ENCODE measurements around the gene CDH4.

CDH4 gene

GRCh38 chr20:61900011-61900944 lies 648.2 kb downstream of the CDH4 start:
- no peak for DNase-seq (ENCODE audit: low read depth)

- DNase-seq (ENCODE audit: low read depth) = no peak
These were observed 648.9 kb downstream of the CDH4 start for GRCh38 chr20:61900945-61901293.

GRCh38 chr20:61901392-61902220 lies 649.5 kb downstream of the CDH4 start:
- no peak for DNase-seq (ENCODE audit: low read depth)

GRCh38 chr20:61902221-61902869 lies 650.3 kb downstream of the CDH4 start:
- DNase-seq (ENCODE audit: low read depth) = no peak

- no peak for DNase-seq (ENCODE audit: low read depth)
These were observed 651.7 kb downstream of the CDH4 start for GRCh38 chr20:61903575-61904340.

GRCh38 chr20:61904456-61904855 lies 652.4 kb downstream of the CDH4 start:
- DNase-seq (ENCODE audit: low read depth) = no peak

- DNase-seq (ENCODE audit: low read depth) = no peak
These were observed 653.9 kb downstream of the CDH4 start for GRCh38 chr20:61905781-61906523.

- no peak for DNase-seq (ENCODE audit: low read depth)
These were observed 655.2 kb downstream of the CDH4 start for GRCh38 chr20:61907081-61907891.

GRCh38 chr20:61908057-61909026 lies 656.3 kb downstream of the CDH4 start:
- DNase-seq (ENCODE audit: low read depth) = no peak

- DNase-seq (ENCODE audit: low read depth) = no peak
These were observed 657.0 kb downstream of the CDH4 start for GRCh38 chr20:61909028-61909427.

GRCh38 chr20:61909821-61910220 lies 657.8 kb downstream of the CDH4 start:
- DNase-seq (ENCODE audit: low read depth) = no peak

- no peak for DNase-seq (ENCODE audit: low read depth)
These were observed 659.8 kb downstream of the CDH4 start for GRCh38 chr20:61911824-61912223.

- no peak for DNase-seq (ENCODE audit: low read depth)
These were observed 660.8 kb downstream of the CDH4 start for GRCh38 chr20:61912665-61913422.

- DNase-seq (ENCODE audit: low read depth) = no peak
These were observed 661.6 kb downstream of the CDH4 start for GRCh38 chr20:61913423-61914225.

- no peak for DNase-seq (ENCODE audit: low read depth)
These were observed 663.0 kb downstream of the CDH4 start for GRCh38 chr20:61915101-61915500.

GRCh38 chr20:61916318-61916891 lies 664.3 kb downstream of the CDH4 start:
- no peak for DNase-seq (ENCODE audit: low read depth)

Measured in iris pigment epithelial cell (primary cell).